Mesothelial cell of epicardium (in vitro differentiated cells): ENCODE measurements around the gene MAPKAPK2. TPM values are rescaled to one million over a fixed set of nuclear protein-coding genes. Genes with fewer than 3 reads are reported as not detected.

Source experiments
- DNase-seq, 2 experiments: peaks; one replicate each; pipeline ENCODE4 v3.0.0; 2021; ENCODE audit warnings: low spot score in 2 of 2; ENCODE audit not compliant: unreplicated experiment in 2 of 2
- H3K27ac Mint-ChIP-seq: 2 replicates; pipeline ENCODE4 v1.8.0; 2021; ENCODE audit warnings: mixed read lengths
- H3K27me3 Mint-ChIP-seq: 2 replicates; pipeline ENCODE4 v1.8.0; 2021; ENCODE audit warnings: low read depth, mixed read lengths
- H3K36me3 Mint-ChIP-seq: 2 replicates; pipeline ENCODE4 v1.8.0; 2021; ENCODE audit warnings: mixed read lengths
- H3K4me1 Mint-ChIP-seq: 2 replicates; pipeline ENCODE4 v1.8.0; 2021; ENCODE audit warnings: mixed read lengths
- H3K4me3 Mint-ChIP-seq: 2 replicates; pipeline ENCODE4 v1.8.0; 2021; ENCODE audit warnings: mild to moderate bottlenecking, moderate library complexity, mixed read lengths
- H3K9me3 Mint-ChIP-seq: 2 replicates; pipeline ENCODE4 v1.8.0; 2021; ENCODE audit warnings: mixed read lengths
- CTCF ChIP-seq: fragments of 200-600 bp; sonication (generic); IDR thresholded peaks from one replicate; pipeline ENCODE4 v1.5.0; 2021; ENCODE audit warnings: antibody characterized with exemption; ENCODE audit not compliant: unreplicated experiment
- total RNA-seq: library from RNA; stranded (reverse); gene quantifications from 3 replicates; pipeline ENCODE4 v1.2.1, GENCODE V29; 2021

The MAPKAPK2 gene
- total RNA-seq, 1 donor from 2014 or later, result 60.2 TPM

- DNase-seq, result no peak
- Mint-ChIP-seq H3K9me3 (no peaks in the 10 kb centered on the region), H3K36me3 (peaks cover 7% of the 10 kb centered on the region), H3K27me3 (peaks cover 7% of the 10 kb centered on the region), H3K4me3 (no peak overlapping the region), H3K27ac (no peak overlapping the region), H3K4me1 (peaks cover 6% of the 10 kb centered on the region)
- TF ChIP-seq CTCF, result no peak
Measured at GRCh38 chr1:206643118-206643698, 41.5 kb upstream of the MAPKAPK2 start.

GRCh38 chr1:206646504-206646903 is 38.2 kb upstream of the MAPKAPK2 start:
- peaks cover 6% of the 10 kb centered on the region for H3K4me1 Mint-ChIP-seq
- no peak for TF ChIP-seq CTCF
- H3K27ac Mint-ChIP-seq, result no peak overlapping the region
- peaks cover 7% of the 10 kb centered on the region for H3K36me3 Mint-ChIP-seq
- H3K9me3 Mint-ChIP-seq, result no peaks in the 10 kb centered on the region
- no peak overlapping the region for H3K4me3 Mint-ChIP-seq
- no peak for DNase-seq
- H3K27me3 Mint-ChIP-seq, result no peaks in the 10 kb centered on the region

GRCh38 chr1:206647224-206647623 is 37.5 kb upstream of the MAPKAPK2 start:
- no peak overlapping the region for H3K27ac Mint-ChIP-seq
- H3K36me3 Mint-ChIP-seq, result peaks cover 7% of the 10 kb centered on the region
- H3K9me3 Mint-ChIP-seq, result no peaks in the 10 kb centered on the region
- no peaks in the 10 kb centered on the region for H3K27me3 Mint-ChIP-seq
- H3K4me1 Mint-ChIP-seq, result peaks cover 8% of the 10 kb centered on the region
- TF ChIP-seq CTCF, result no peak
- DNase-seq, result no peak
- H3K4me3 Mint-ChIP-seq, result no peak overlapping the region

GRCh38 chr1:206649261-206649921 is 35.3 kb upstream of the MAPKAPK2 start:
- Mint-ChIP-seq H3K4me3 (no peak overlapping the region), H3K27ac (no peak overlapping the region), H3K36me3 (peaks cover 7% of the 10 kb centered on the region), H3K9me3 (no peaks in the 10 kb centered on the region), H3K4me1 (peaks cover 22% of the 10 kb centered on the region), H3K27me3 (no peaks in the 10 kb centered on the region)
- TF ChIP-seq CTCF, result no peak
- DNase-seq, result no peak

GRCh38 chr1:206651014-206651413 is 33.7 kb upstream of the MAPKAPK2 start:
- no peak for TF ChIP-seq CTCF
- peaks cover 27% of the 10 kb centered on the region for H3K4me1 Mint-ChIP-seq
- no peak overlapping the region for H3K4me3 Mint-ChIP-seq
- no peaks in the 10 kb centered on the region for H3K27me3 Mint-ChIP-seq
- H3K9me3 Mint-ChIP-seq, result no peaks in the 10 kb centered on the region
- H3K27ac Mint-ChIP-seq, result no peak overlapping the region
- H3K36me3 Mint-ChIP-seq, result peaks cover 7% of the 10 kb centered on the region
- DNase-seq, result no peak
